SK-N-MC (cell line): ENCODE data around the gene HKDC1.

ENCODE experiments used
- EZH2 ChIP-seq: fragments of 200-600 bp; sonication (generic); IDR thresholded peaks from one replicate; pipeline ENCODE4 v1.6.1; 2017; ENCODE audit warnings: antibody characterized with exemption
- FOXP2 ChIP-seq: optimal IDR thresholded peaks from 2 replicates; pipeline ENCODE3; 2011; ENCODE audit warnings: mild to moderate bottlenecking, moderate library complexity; ENCODE audit not compliant: insufficient read depth; ENCODE audit errors: extremely low read length, control extremely low read depth
- POLR2AphosphoS5 ChIP-seq: IDR thresholded peaks from 2 replicates; pipeline ENCODE4 v1.6.1; 2012; ENCODE audit warnings: mild to moderate bottlenecking, low read depth, low read length, borderline replicate concordance

DNA sequence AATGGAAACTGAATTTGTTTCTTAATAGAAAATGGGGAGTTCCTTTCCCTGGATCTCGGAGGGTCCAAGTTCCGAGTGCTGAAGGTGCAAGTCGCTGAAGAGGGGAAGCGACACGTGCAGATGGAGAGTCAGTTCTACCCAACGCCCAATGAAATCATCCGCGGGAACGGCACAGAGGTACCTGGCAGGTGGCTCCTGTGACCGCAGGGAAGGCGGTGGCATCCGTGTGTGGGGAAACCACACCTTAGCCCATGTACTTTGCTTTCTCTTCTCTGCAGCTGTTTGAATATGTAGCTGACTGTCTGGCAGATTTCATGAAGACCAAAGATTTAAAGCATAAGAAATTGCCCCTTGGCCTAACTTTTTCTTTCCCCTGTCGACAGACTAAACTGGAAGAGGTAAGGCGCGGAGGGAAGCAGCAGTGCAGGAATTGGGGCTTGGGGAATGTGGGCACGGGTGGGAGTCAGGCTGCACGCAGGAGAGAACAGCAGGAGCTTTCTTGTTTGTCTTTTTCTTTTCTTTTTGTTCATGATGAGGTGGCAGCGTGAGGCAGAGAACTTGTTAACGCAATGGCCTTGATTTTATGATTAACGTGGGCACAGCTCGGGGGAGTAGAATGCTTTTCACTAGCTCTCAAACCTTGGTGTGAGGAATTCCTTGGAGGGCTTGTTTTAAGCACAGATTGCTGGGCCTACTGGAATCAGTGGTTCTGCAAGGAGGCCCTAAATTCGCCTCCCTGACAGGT, 12.8 kb downstream of the HKDC1 start:
- TF ChIP-seq EZH2, result no peak
- no peak for TF ChIP-seq POLR2AphosphoS5
- no peak for TF ChIP-seq FOXP2
